Loucy (cell line): ENCODE data around the gene ADRA1B.

Source experiments
- CTCF ChIP-seq: fragments of 200-600 bp; sonication (generic); conservative IDR thresholded peaks from 2 replicates; pipeline ENCODE4 v1.5.1; 2014; ENCODE audit warnings: mild to moderate bottlenecking, antibody characterized with exemption, low read length
- EZH2phosphoT487 ChIP-seq: fragments of 200-600 bp; IDR thresholded peaks from 2 replicates; pipeline ENCODE4 v1.6.1; 2018; ENCODE audit warnings: antibody characterized with exemption, mild to moderate bottlenecking, moderate library complexity, borderline replicate concordance

GRCh38 chr5:159884917-159885620, 31.2 kb upstream of the ADRA1B start:
- no peak for TF ChIP-seq CTCF
- no peak for TF ChIP-seq EZH2phosphoT487
